Tibial nerve (tissue), 4 donors: Measurements from ENCODE around the gene URI1. TPM values are rescaled to one million over a fixed set of nuclear protein-coding genes. Genes with fewer than 3 reads are reported as not detected.

ENCODE experiments used
- DNase-seq, 2 donors: peaks; one replicate each; pipeline ENCODE4 v3.0.0-alpha.2; 2019; ENCODE audit warnings: low spot score in 2 of 2
- H3K27ac ChIP-seq, 4 donors: fragments of 200-600 bp; sonication (generic) in 3 of 4; one replicate each; pipeline ENCODE4 v1.5.1; 2017 to 2019; ENCODE audit warnings: mild to moderate bottlenecking in 1 of 4
- H3K27me3 ChIP-seq, 2 donors: fragments of 200-600 bp; sonication (generic) in 1 of 2; one replicate each; pipeline versions ENCODE4 v1.5.1 to v1.6.0; 2017 to 2019
- H3K36me3 ChIP-seq, 3 donors: fragments of 200-600 bp; sonication (generic); one replicate each; pipeline ENCODE4 v1.5.1; 2018 to 2019
- H3K4me1 ChIP-seq, 4 donors: fragments of 200-600 bp; sonication (generic) in 3 of 4; one replicate each; pipeline ENCODE4 v1.5.1; 2017 to 2019
- H3K4me3 ChIP-seq, 4 donors: fragments of 200-600 bp; sonication (generic) in 3 of 4; one replicate each; pipeline ENCODE4 v1.5.1; 2017 to 2019; ENCODE audit warnings: mild to moderate bottlenecking in 1 of 4, moderate library complexity in 1 of 4
- H3K9me3 ChIP-seq, 4 donors: fragments of 200-600 bp; sonication (generic) in 3 of 4; one replicate each; pipeline ENCODE4 v1.5.1; 2017 to 2019
- CTCF ChIP-seq, 5 experiments: fragments of 200-600 bp in 3 of 5; fragments of 450-650 bp in 2 of 5; sonication (generic) in 3 of 5; IDR thresholded peaks; one replicate each; pipeline ENCODE4 v1.5.1; 2016 to 2019; ENCODE audit warnings: antibody characterized with exemption in 5 of 5, mild to moderate bottlenecking in 3 of 5, moderate library complexity in 2 of 5
- EP300 ChIP-seq, 2 donors: sonication (generic); formaldehyde crosslinking; IDR thresholded peaks; one replicate each; pipeline ENCODE4 v1.6.1; 2017; ENCODE audit warnings: antibody characterized with exemption in 2 of 2, mild to moderate bottlenecking in 1 of 2
- POLR2A ChIP-seq, 2 donors: fragments of 450-650 bp; IDR thresholded peaks; one replicate each; pipeline ENCODE4 v1.6.1; 2017; ENCODE audit warnings: antibody characterized with exemption in 2 of 2, mild to moderate bottlenecking in 2 of 2, moderate library complexity in 2 of 2
- WGBS, 2 donors: methylation state at CpG; one replicate each; pipeline ENCODE4 v1.1.5; 2018; 5-methylcytosine and 5-hydroxymethylcytosine counted together
- total RNA-seq, 4 donors: library from RNA; depleted of rRNA; stranded (reverse); fragments of >200 nt; gene quantifications; one replicate each; pipeline ENCODE4 v1.1.0, GENCODE V29; 2016

Gene URI1
- total RNA-seq, 4 donors from 2014 or later = 43.8 to 67.8 (median 59.1) TPM

DNA sequence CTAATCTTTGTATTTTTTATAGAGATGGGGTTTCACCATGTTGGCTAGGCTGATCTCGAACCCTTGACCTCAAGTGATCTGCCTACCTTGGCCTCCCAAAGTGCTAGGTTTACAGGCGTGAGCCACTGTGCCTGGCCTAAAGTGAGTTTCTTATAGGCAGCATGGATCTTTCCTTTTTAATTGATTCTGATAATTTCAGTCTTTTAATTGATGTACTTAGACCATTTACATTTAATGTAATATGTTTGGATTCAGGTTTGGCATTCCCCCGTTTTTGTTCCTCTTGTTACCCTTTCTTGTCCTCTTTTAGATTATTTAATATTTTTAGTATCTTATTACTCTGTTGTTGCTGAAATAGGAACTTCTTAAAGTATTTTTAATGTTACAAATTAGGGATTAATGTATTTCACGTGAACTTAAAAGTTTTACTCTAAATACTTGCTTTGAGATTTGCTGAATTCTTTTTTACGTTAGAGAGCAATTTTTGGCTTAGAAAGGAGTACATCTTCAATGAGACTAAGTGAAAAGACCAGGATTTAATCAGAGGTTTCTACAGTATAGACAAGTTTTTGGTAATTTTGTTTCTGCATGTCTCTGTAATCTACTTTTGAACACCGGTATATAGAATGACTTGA is 50.3 kb downstream of the URI1 start:
- 97 to 98% methylated on average over 6 of the region's 6 CpGs for WGBS, 2 donors
- Histone ChIP-seq H3K27me3 (no peaks in the 10 kb centered on the region), H3K9me3 (peaks cover 0 to 34% (median 6%) of the 10 kb centered on the region in 4 donors), H3K4me1 (no peaks in the 10 kb centered on the region), H3K27ac (no peak overlapping the region), H3K36me3 (peaks cover 0 to 63% (median 0%) of the 10 kb centered on the region in 3 donors), H3K4me3 (no peak overlapping the region)
- no peak for TF ChIP-seq POLR2A (IDR thresholded peaks at IDR 0.05)
- no peak for TF ChIP-seq EP300 (IDR thresholded peaks at IDR 0.05)
- TF ChIP-seq CTCF (IDR thresholded peaks at IDR 0.05) = no peak
- DNase-seq = no peak

DNA sequence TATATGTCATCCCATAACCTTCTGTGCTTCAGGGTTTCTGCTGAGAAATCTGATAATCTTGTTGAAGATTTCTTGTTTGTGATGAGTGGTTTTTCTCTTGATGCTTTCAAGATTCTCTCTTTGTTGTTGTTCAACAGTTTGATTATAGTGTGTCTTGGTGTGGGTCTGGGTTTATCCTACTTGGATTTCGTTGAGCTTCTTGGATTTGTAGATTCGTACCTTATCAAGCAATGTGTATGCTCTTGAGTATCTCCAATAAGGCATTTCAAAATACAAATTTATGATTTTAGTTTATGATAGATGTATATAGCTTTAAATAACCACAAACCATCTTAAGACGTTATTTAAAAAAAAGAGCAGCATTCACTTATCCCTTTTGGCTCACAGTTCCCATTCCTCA is 57.5 kb downstream of the URI1 start:
- WGBS, 2 donors = 86 to 90% methylated on average over 3 of the region's 3 CpGs
- Histone ChIP-seq H3K9me3 (peaks cover 0 to 47% (median 14%) of the 10 kb centered on the region in 4 donors), H3K4me3 (no peak overlapping the region), H3K27ac (no peak overlapping the region), H3K4me1 (no peaks in the 10 kb centered on the region), H3K36me3 (peaks cover 0 to 63% (median 0%) of the 10 kb centered on the region in 3 donors), H3K27me3 (no peaks in the 10 kb centered on the region)
- DNase-seq = no peak
- TF ChIP-seq CTCF (IDR thresholded peaks at IDR 0.05) (no peak), EP300 (IDR thresholded peaks at IDR 0.05) (no peak), POLR2A (IDR thresholded peaks at IDR 0.05) (no peak)

- Histone ChIP-seq H3K4me3 (no peak overlapping the region), H3K27me3 (no peaks in the 10 kb centered on the region), H3K36me3 (peaks cover 0 to 50% (median 0%) of the 10 kb centered on the region in 3 donors), H3K4me1 (no peaks in the 10 kb centered on the region), H3K9me3 (peaks cover 0 to 34% (median 10%) of the 10 kb centered on the region in 4 donors), H3K27ac (no peak overlapping the region)
- WGBS, 2 donors = 97 to 100% methylated on average over 1 of the region's 1 CpG
- DNase-seq = no peak
- TF ChIP-seq CTCF (IDR thresholded peaks at IDR 0.05) (no peak), EP300 (IDR thresholded peaks at IDR 0.05) (no peak), POLR2A (IDR thresholded peaks at IDR 0.05) (no peak)
These were observed 58.8 kb downstream of the URI1 start for GRCh38 chr19:30000862-30001261.

- Histone ChIP-seq H3K9me3 (peaks cover 0 to 29% (median 10%) of the 10 kb centered on the region in 4 donors), H3K27me3 (no peaks in the 10 kb centered on the region), H3K4me3 (no peak overlapping the region), H3K4me1 (no peaks in the 10 kb centered on the region), H3K27ac (no peak overlapping the region), H3K36me3 (peaks cover 0 to 45% (median 0%) of the 10 kb centered on the region in 3 donors)
- DNase-seq = no peak
- WGBS, 2 donors = 88 to 95% methylated on average over 3 of the region's 3 CpGs
- TF ChIP-seq EP300 (IDR thresholded peaks at IDR 0.05) (no peak), POLR2A (IDR thresholded peaks at IDR 0.05) (no peak), CTCF (IDR thresholded peaks at IDR 0.05) (no peak)
These were observed 59.3 kb downstream of the URI1 start for GRCh38 chr19:30001301-30001700.

DNA sequence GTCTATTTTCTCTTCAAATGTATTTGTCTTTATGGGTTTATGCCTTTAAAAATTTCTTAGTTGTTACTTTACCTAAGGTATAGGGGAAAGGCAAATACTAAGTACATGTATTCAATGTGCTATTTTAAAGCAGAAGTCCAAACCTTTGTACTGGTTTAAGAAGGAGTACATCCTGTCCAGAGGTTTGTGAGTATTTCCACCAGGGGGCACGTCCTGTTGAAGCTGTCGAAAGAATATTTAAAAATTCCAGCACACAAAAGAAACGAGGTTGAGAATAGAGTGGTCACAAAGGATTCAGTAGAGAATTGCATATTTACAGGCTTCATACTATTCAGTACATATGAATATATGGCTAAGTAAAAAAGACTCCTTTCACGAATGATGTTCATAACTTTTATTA is 59.8 kb downstream of the URI1 start:
- TF ChIP-seq EP300 (IDR thresholded peaks at IDR 0.05) = no peak
- DNase-seq = no peak
- H3K27ac ChIP-seq = no peak overlapping the region
- 42 to 60% methylated on average over 4 of the region's 4 CpGs for WGBS, 2 donors
- H3K4me3 ChIP-seq = no peak overlapping the region
- no peaks in the 10 kb centered on the region for H3K4me1 ChIP-seq
- H3K9me3 ChIP-seq = peaks cover 0 to 26% (median 10%) of the 10 kb centered on the region in 4 donors
- no peaks in the 10 kb centered on the region for H3K27me3 ChIP-seq
- H3K36me3 ChIP-seq = peaks cover 0 to 43% (median 0%) of the 10 kb centered on the region in 3 donors
